Hepatocyte (in vitro differentiated cells): ENCODE data around the gene SLC2A13. TPM values are rescaled to one million over a fixed set of nuclear protein-coding genes. Genes with fewer than 3 reads are reported as not detected.

Experiments
- DNase-seq: peaks from one replicate; pipeline ENCODE4 v3.0.0-alpha.2; 2016; ENCODE audit warnings: low spot score
- H2AFZ ChIP-seq: fragments of 200-600 bp; sonication (generic); 2 replicates; pipeline ENCODE4 v1.6.0; 2016; ENCODE audit warnings: antibody characterized with exemption, mild to moderate bottlenecking
- H3K27ac ChIP-seq: fragments of 200-600 bp; sonication (generic); 2 replicates; pipeline ENCODE4 v1.5.1; 2016; ENCODE audit warnings: mild to moderate bottlenecking
- H3K27me3 ChIP-seq: fragments of 200-600 bp; sonication (generic); 2 replicates; pipeline ENCODE4 v1.6.1; 2016
- H3K36me3 ChIP-seq: fragments of 200-600 bp; sonication (generic); replicated peaks from 2 replicates; pipeline ENCODE4 v1.5.1; 2016; ENCODE audit warnings: low read depth; ENCODE audit not compliant: insufficient read depth
- H3K4me1 ChIP-seq: fragments of 200-600 bp; sonication (generic); 2 replicates; pipeline ENCODE4 v1.5.1; 2016; ENCODE audit warnings: mild to moderate bottlenecking, moderate library complexity; ENCODE audit not compliant: insufficient read depth
- H3K4me2 ChIP-seq: fragments of 200-600 bp; sonication (generic); 2 replicates; pipeline ENCODE4 v1.6.0; 2016
- H3K4me3 ChIP-seq: fragments of 200-600 bp; sonication (generic); 2 replicates; pipeline ENCODE4 v1.5.1; 2016; ENCODE audit warnings: mild to moderate bottlenecking
- H3K79me2 ChIP-seq: fragments of 200-600 bp; sonication (generic); 2 replicates; pipeline ENCODE4 v1.6.0; 2017; ENCODE audit warnings: mild to moderate bottlenecking
- H3K9me2 ChIP-seq: fragments of 200-600 bp; sonication (generic); replicated peaks from 2 replicates; pipeline ENCODE4 v1.6.0; 2017; ENCODE audit warnings: mild to moderate bottlenecking; ENCODE audit not compliant: insufficient read depth
- H3K9me3 ChIP-seq: fragments of 200-600 bp; sonication (generic); 2 replicates; pipeline ENCODE4 v1.5.1; 2016; ENCODE audit warnings: low read depth, mild to moderate bottlenecking
- H4K20me1 ChIP-seq: fragments of 200-600 bp; sonication (generic); 2 replicates; pipeline ENCODE4 v1.6.0; 2016; ENCODE audit warnings: mild to moderate bottlenecking; ENCODE audit not compliant: insufficient read depth, poor library complexity, severe bottlenecking
- CTCF ChIP-seq: fragments of 200-600 bp; sonication (generic); IDR thresholded peaks from 2 replicates; pipeline ENCODE4 v1.5.1; 2016; ENCODE audit warnings: antibody characterized with exemption, mild to moderate bottlenecking; ENCODE audit not compliant: poor library complexity
- EZH2 ChIP-seq: fragments of 200-600 bp; sonication (generic); IDR thresholded peaks from 2 replicates; pipeline ENCODE4 v1.6.1; 2016; ENCODE audit warnings: antibody characterized with exemption, mild to moderate bottlenecking, borderline replicate concordance
- EZH2phosphoT487 ChIP-seq: fragments of 200-600 bp; sonication (generic); IDR thresholded peaks from one replicate; pipeline ENCODE4 v1.6.1; 2018; ENCODE audit warnings: antibody characterized with exemption, mild to moderate bottlenecking, low read depth, moderate library complexity; ENCODE audit not compliant: unreplicated experiment, severe bottlenecking
- WGBS: methylation state at CpG from one replicate; pipeline ENCODE4 v1.1.6; 2016; ENCODE audit warnings: low lambda C conversion rate; ENCODE audit errors: missing lambda C conversion rate; 5-methylcytosine and 5-hydroxymethylcytosine counted together
- polyA plus RNA-seq: library from polyadenylated mRNA; unstranded; fragments of >200 nt; fragmentation: Nextera tagmentation; extraction: Ambion mirVana; gene quantifications from 2 replicates; pipeline ENCODE4 v1.2.1, GENCODE V29; 2016
- total RNA-seq: library from RNA; depleted of rRNA; stranded (reverse); fragments of >200 nt; gene quantifications from 2 replicates; pipeline ENCODE4 v1.2.3, GENCODE V29; 2014

SLC2A13 gene
- total and polyA plus RNA-seq, 2 experiments from 2014 or later: 12.1 to 21.1 TPM

- Histone ChIP-seq H2AFZ (no peak overlapping the region), H3K79me2 (no peaks in the 10 kb centered on the region)
Measured at GRCh38 chr12:39959467-39959866, 146.4 kb downstream of the SLC2A13 start.

GRCh38 chr12:39959031-39959430 is 146.8 kb downstream of the SLC2A13 start:
- Histone ChIP-seq H3K4me3 (no peak overlapping the region), H3K27ac (no peak overlapping the region), H4K20me1 (no peaks in the 10 kb centered on the region), H3K36me3 (no peaks in the 10 kb centered on the region), H3K4me2 (no peak overlapping the region), H3K27me3 (no peaks in the 10 kb centered on the region), H3K79me2 (no peaks in the 10 kb centered on the region), H2AFZ (no peak overlapping the region), H3K4me1 (no peaks in the 10 kb centered on the region), H3K9me3 (no peaks in the 10 kb centered on the region), H3K9me2 (no peaks in the 10 kb centered on the region)
- DNase-seq: no peak
- TF ChIP-seq EZH2phosphoT487: no peak
- no peak for TF ChIP-seq EZH2
- TF ChIP-seq CTCF: no peak
- 96% methylated on average over 2 of the region's 2 CpGs for WGBS

More at GRCh38 chr12:39959467-39959866, 146.4 kb downstream of the SLC2A13 start:
- H3K9me3 ChIP-seq: no peaks in the 10 kb centered on the region
- H3K4me1 ChIP-seq: no peaks in the 10 kb centered on the region
- H3K9me2 ChIP-seq: no peaks in the 10 kb centered on the region
- H4K20me1 ChIP-seq: no peaks in the 10 kb centered on the region
- TF ChIP-seq EZH2phosphoT487 (no peak), EZH2 (no peak), CTCF (no peak)
- H3K4me2 ChIP-seq: no peak overlapping the region
- H3K36me3 ChIP-seq: no peaks in the 10 kb centered on the region
- 92% methylated on average over 2 of the region's 2 CpGs for WGBS
- no peaks in the 10 kb centered on the region for H3K27me3 ChIP-seq
- DNase-seq: no peak
- H3K27ac ChIP-seq: no peak overlapping the region
- no peak overlapping the region for H3K4me3 ChIP-seq

- H4K20me1 ChIP-seq: no peaks in the 10 kb centered on the region
- no peaks in the 10 kb centered on the region for H3K9me2 ChIP-seq
- no peaks in the 10 kb centered on the region for H3K4me1 ChIP-seq
- H3K27me3 ChIP-seq: no peaks in the 10 kb centered on the region
- no peak for DNase-seq
- H3K36me3 ChIP-seq: no peaks in the 10 kb centered on the region
- H3K27ac ChIP-seq: no peak overlapping the region
- H3K79me2 ChIP-seq: no peaks in the 10 kb centered on the region
- H3K9me3 ChIP-seq: no peaks in the 10 kb centered on the region
- no peak overlapping the region for H3K4me2 ChIP-seq
- 86% methylated on average over 3 of the region's 3 CpGs for WGBS
- H3K4me3 ChIP-seq: no peak overlapping the region
- TF ChIP-seq EZH2phosphoT487 (no peak), EZH2 (no peak), CTCF (no peak)
- H2AFZ ChIP-seq: no peak overlapping the region
Measured at GRCh38 chr12:39958377-39958776, 147.5 kb downstream of the SLC2A13 start.

- Histone ChIP-seq H3K27me3 (no peaks in the 10 kb centered on the region), H3K79me2 (no peaks in the 10 kb centered on the region), H3K4me2 (no peak overlapping the region), H3K4me3 (no peak overlapping the region), H3K4me1 (no peaks in the 10 kb centered on the region), H4K20me1 (no peaks in the 10 kb centered on the region), H2AFZ (no peak overlapping the region), H3K9me3 (no peaks in the 10 kb centered on the region), H3K9me2 (no peaks in the 10 kb centered on the region), H3K27ac (no peak overlapping the region), H3K36me3 (no peaks in the 10 kb centered on the region)
- 84% methylated on average over 2 of the region's 2 CpGs for WGBS
- DNase-seq: no peak
- TF ChIP-seq EZH2: no peak
- TF ChIP-seq EZH2phosphoT487: no peak
- TF ChIP-seq CTCF: no peak
Measured at GRCh38 chr12:39956725-39957124, 149.2 kb downstream of the SLC2A13 start.
